Mucosa of descending colon (tissue), 3 donors: ENCODE results near the gene CNN2. TPM values are rescaled to one million over a fixed set of nuclear protein-coding genes. Genes with fewer than 3 reads are reported as not detected.
A peak's percentile ranks its signal among the peaks of the same experiment; 100 is the strongest.

Experiments used
- ATAC-seq: fragments of 200-7000 bp; cut with Tn5 transposase; one replicate; pipeline ENCODE4 v1.9.1; 2020; ENCODE audit warnings: mild to moderate bottlenecking, moderate library complexity
- DNase-seq, 3 donors: peaks; one replicate each; pipeline ENCODE4 v3.0.0-alpha.2; 2020
- H3K36me3 ChIP-seq: fragments of 200-600 bp; one replicate; pipeline ENCODE4 v1.8.0; 2021; ENCODE audit warnings: low read depth, mild to moderate bottlenecking
- H3K4me1 ChIP-seq: fragments of 200-600 bp; one replicate; pipeline ENCODE4 v1.8.0; 2021; ENCODE audit warnings: low read depth, mild to moderate bottlenecking
- H3K4me3 ChIP-seq: fragments of 200-600 bp; one replicate; pipeline ENCODE4 v1.8.0; 2021; ENCODE audit warnings: mild to moderate bottlenecking
- H3K9me3 ChIP-seq: fragments of 200-600 bp; one replicate; pipeline ENCODE4 v1.8.0; 2021; ENCODE audit warnings: mild to moderate bottlenecking
- CTCF ChIP-seq: fragments of 200-600 bp; IDR thresholded peaks from one replicate; pipeline ENCODE4 v1.8.0; 2022; ENCODE audit warnings: antibody characterized with exemption, mild to moderate bottlenecking
- intact Hi-C, 2 donors: fragments of 100-400 bp; cut with DNase I in 1 of 2; cut with micrococcal nuclease in 1 of 2; formaldehyde crosslinking; loops; one replicate each; pipeline versions ENCODE4 v1.11.0 to v1.11.1; 2022; cut with DNase I, micrococcal nuclease
- long read RNA-seq, 2 donors: library from polyadenylated mRNA; unstranded; transcript quantifications; one replicate each; pipeline ENCODE4 v2.0.0, GENCODE V29; 2019 to 2021
- total RNA-seq, 3 donors: library from RNA; stranded (reverse); fragmentation: NEBNext Ultra II Directional in 2 of 3; extraction: Animal tissue kit (Norgen Biotek cat#: 25700) in 2 of 3; gene quantifications; one replicate each; pipeline versions ENCODE4 v1.2.1 to v1.2.4, GENCODE V29; 2021 to 2023
- donor health status: DM: no; HTN: no; CAD: no; lungs with moderate emphysema.
- donor health status: DM: no; HTN: no; CAD: no.
- donor health status: DM: no; HTN: yes; CAD: no.

Gene CNN2
- total RNA-seq = 10 to 100 TPM; 65.0 to 88.8 (median 84.7) TPM
- long read RNA-seq, donor 1, transcript CNN2-206 (1 exons, 2,266 nt) = minor isoform, 11 of 86 reads
- long read RNA-seq, donor 1, transcript CNN2-201 (7 exons, 2,179 nt) = major isoform, 70 of 86 reads
- long read RNA-seq, donor 1, partial matches to known transcripts = 1 of 86 reads
- long read RNA-seq, donor 1, other reads (novel, unspliced or antisense) = 3 of 86 reads
- long read RNA-seq, donor 2, transcript CNN2-201 (7 exons, 2,179 nt) = major isoform, 56 of 68 reads
- long read RNA-seq, donor 2, partial matches to known transcripts = 4 of 68 reads
- long read RNA-seq, donor 2, other reads (novel, unspliced or antisense) = 3 of 68 reads

- no peaks in the 10 kb centered on the region for H3K36me3 ChIP-seq
- no peak for TF ChIP-seq CTCF
- peak within 1 kb of the TSS; percentile 81 for H3K4me3 ChIP-seq
- H3K4me1 ChIP-seq = peaks cover 29% of the 10 kb centered on the region
- no peaks in the 10 kb centered on the region for H3K9me3 ChIP-seq
- intact Hi-C loops = no loop called here
- DNase-seq (peak; percentile 89 to 91 (median 89)), ATAC-seq (peak; percentile 76)
Measured at GRCh38 chr19:1025960-1026782, at the start of gene CNN2. CNN2 (plus strand) TSS chr19:1026608; CDS start chr19:1026662, 54 bp downstream.

GRCh38 chr19:977058-977464, 49.3 kb upstream of the CNN2 start:
- no peaks in the 10 kb centered on the region for H3K36me3 ChIP-seq
- no peak for TF ChIP-seq CTCF
- no peak for ATAC-seq

GRCh38 chr19:979318-979741, 47.1 kb upstream of the CNN2 start:
- Histone ChIP-seq H3K9me3 (no peaks in the 10 kb centered on the region), H3K36me3 (no peaks in the 10 kb centered on the region), H3K4me1 (peaks cover 18% of the 10 kb centered on the region), H3K4me3 (no peak overlapping the region)
- DNase-seq (no peak), ATAC-seq (no peak)
- intact Hi-C loops = no loop called here
- TF ChIP-seq CTCF = no peak

More at GRCh38 chr19:977058-977464, 49.3 kb upstream of the CNN2 start:
- intact Hi-C loops = no loop called here
- Histone ChIP-seq H3K9me3 (no peaks in the 10 kb centered on the region), H3K4me3 (no peak overlapping the region), H3K4me1 (no peaks in the 10 kb centered on the region)
- DNase-seq = no peak

- Histone ChIP-seq H3K36me3 (no peaks in the 10 kb centered on the region), H3K9me3 (no peaks in the 10 kb centered on the region), H3K4me1 (peaks cover 24% of the 10 kb centered on the region), H3K4me3 (no peak overlapping the region)
- no peak for TF ChIP-seq CTCF
- intact Hi-C loops = loop anchor here (5.0 to 10.0 kb wide), 2 partner anchors 58 to 126 kb away; partner anchors contain the start of genes CFD (in 1 of the 2) and ELANE (in 1 of the 2)
- DNase-seq (peak in 1 of 3 donors; percentile 55), ATAC-seq (no peak)
Measured at GRCh38 chr19:980133-980998, 46.0 kb upstream of the CNN2 start.
